ENCODE results near the gene FGF21. TPM values are rescaled to one million over a fixed set of nuclear protein-coding genes. Genes with fewer than 3 reads are reported as not detected.

Gene FGF21
- polyA plus RNA-seq, 1 of the 3 experiments (the other 2 are of a cell fraction) = not detected

DNA sequence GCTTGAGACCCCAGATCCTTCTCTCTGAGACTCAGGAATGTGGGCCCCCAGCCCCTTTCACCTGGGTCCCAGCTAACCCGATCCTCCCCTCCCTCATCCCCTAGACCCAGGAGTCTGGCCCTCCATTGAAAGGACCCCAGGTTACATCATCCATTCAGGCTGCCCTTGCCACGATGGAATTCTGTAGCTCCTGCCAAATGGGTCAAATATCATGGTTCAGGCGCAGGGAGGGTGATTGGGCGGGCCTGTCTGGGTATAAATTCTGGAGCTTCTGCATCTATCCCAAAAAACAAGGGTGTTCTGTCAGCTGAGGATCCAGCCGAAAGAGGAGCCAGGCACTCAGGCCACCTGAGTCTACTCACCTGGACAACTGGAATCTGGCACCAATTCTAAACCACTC is 463 bp downstream of the FGF21 start:
- no peaks in the 10 kb centered on the region for H3K9me3 ChIP-seq
- WGBS (ENCODE audit: low lambda C conversion rate) = 77% methylated on average over 3 of the region's 5 CpGs
- no peaks in the 10 kb centered on the region for H3K9me2 ChIP-seq
- ChIA-PET POLR2A (no interaction called here), CTCF (interaction anchor here (1.2 to 1.6 kb wide), 2 partner anchors 17 to 81 kb away, joined by 4 to 6 read pairs; partner anchors contain the start of gene HSD17B14)
- H2AFZ ChIP-seq (ENCODE audit: low read depth) = no peak overlapping the region
- TF ChIP-seq SMC3 (IDR thresholded peaks at IDR 0.05; ENCODE audit: low read depth, low read length) (no peak), RFX5 (IDR thresholded peaks at IDR 0.05; ENCODE audit: low read length) (no peak)
- no peaks in the 10 kb centered on the region for H3F3A ChIP-seq (replicated peaks; ENCODE audit: insufficient read depth)
- DNase-seq = no peak
- no peak overlapping the region for H3K27ac ChIP-seq (ENCODE audit: low read depth in 2 of 2, low read length in 1 of 2)
- peaks cover 0 to 7% of the 10 kb centered on the region in 2 experiments; a peak in 1 of 4 replicates for H3K4me1 ChIP-seq (ENCODE audit: control insufficient read depth in 1 of 2, insufficient read depth in 2 of 2, low read depth in 1 of 2, low read length in 1 of 2)
- H3K79me2 ChIP-seq (ENCODE audit: insufficient read depth) = no peaks in the 10 kb centered on the region
- no peaks in the 10 kb centered on the region for H4K20me1 ChIP-seq (ENCODE audit: insufficient read depth)
- peaks cover 6% of the 10 kb centered on the region; the same call in 1 of the 2 replicates for H3K27me3 ChIP-seq (ENCODE audit: insufficient read depth)
- H3K9ac ChIP-seq = no peak overlapping the region
- no peak overlapping the region for H3K4me2 ChIP-seq
- H3K4me3 ChIP-seq (ENCODE audit: low read depth in 2 of 2, low read length in 1 of 2) = no peak overlapping the region
- H3K36me3 ChIP-seq (replicated peaks in 1 of 2; ENCODE audit: control insufficient read depth in 1 of 2, insufficient read depth in 2 of 2, low read length in 1 of 2) = no peaks in the 10 kb centered on the region

DNA sequence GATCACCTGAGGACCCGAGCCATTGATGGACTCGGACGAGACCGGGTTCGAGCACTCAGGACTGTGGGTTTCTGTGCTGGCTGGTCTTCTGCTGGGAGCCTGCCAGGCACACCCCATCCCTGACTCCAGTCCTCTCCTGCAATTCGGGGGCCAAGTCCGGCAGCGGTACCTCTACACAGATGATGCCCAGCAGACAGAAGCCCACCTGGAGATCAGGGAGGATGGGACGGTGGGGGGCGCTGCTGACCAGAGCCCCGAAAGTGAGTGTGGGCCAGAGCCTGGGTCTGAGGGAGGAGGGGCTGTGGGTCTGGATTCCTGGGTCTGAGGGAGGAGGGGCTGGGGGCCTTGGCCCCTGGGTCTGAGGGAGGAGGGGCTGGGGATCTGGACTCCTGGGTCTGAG is 888 bp downstream of the FGF21 start:
- no peaks in the 10 kb centered on the region for H3K9me3 ChIP-seq
- POLR2A ChIA-PET = no interaction called here
- H3K27me3 ChIP-seq (ENCODE audit: insufficient read depth) = peaks cover 6% of the 10 kb centered on the region; the same call in 1 of the 2 replicates
- H3K9me2 ChIP-seq = no peaks in the 10 kb centered on the region
- H2AFZ ChIP-seq (ENCODE audit: low read depth) = no peak overlapping the region
- H3K4me2 ChIP-seq = no peak overlapping the region
- no peaks in the 10 kb centered on the region for H3K36me3 ChIP-seq (replicated peaks in 1 of 2; ENCODE audit: control insufficient read depth in 1 of 2, insufficient read depth in 2 of 2, low read length in 1 of 2)
- H4K20me1 ChIP-seq (ENCODE audit: insufficient read depth) = no peaks in the 10 kb centered on the region
- WGBS (ENCODE audit: low lambda C conversion rate) = 83% methylated on average over 5 of the region's 11 CpGs
- H3K79me2 ChIP-seq (ENCODE audit: insufficient read depth) = no peaks in the 10 kb centered on the region
- H3K4me1 ChIP-seq (ENCODE audit: control insufficient read depth in 1 of 2, insufficient read depth in 2 of 2, low read depth in 1 of 2, low read length in 1 of 2) = peaks cover 0 to 7% of the 10 kb centered on the region in 2 experiments; a peak in 1 of 4 replicates
- no peak overlapping the region for H3K4me3 ChIP-seq (ENCODE audit: low read depth in 2 of 2, low read length in 1 of 2)
- CTCF ChIA-PET = interaction anchor here (1.2 to 1.6 kb wide), 2 partner anchors 17 to 81 kb away, joined by 4 to 6 read pairs; partner anchors contain the start of gene HSD17B14
- DNase-seq = no peak
- H3F3A ChIP-seq (replicated peaks; ENCODE audit: insufficient read depth) = no peaks in the 10 kb centered on the region
- no peak overlapping the region for H3K9ac ChIP-seq
- no peak overlapping the region for H3K27ac ChIP-seq (ENCODE audit: low read depth in 2 of 2, low read length in 1 of 2)
- TF ChIP-seq FOXM1 (IDR thresholded peaks at IDR 0.05; ENCODE audit: low read depth) = no peak
- TF ChIP-seq RCOR1 (IDR thresholded peaks at IDR 0.05; ENCODE audit: low read length) = no peak
- no peak for TF ChIP-seq MXI1 (IDR thresholded peaks at IDR 0.05; ENCODE audit: low read depth, low read length)
- no peak for TF ChIP-seq RFX5 (IDR thresholded peaks at IDR 0.05; ENCODE audit: low read length)
- TF ChIP-seq, protein P1, sequence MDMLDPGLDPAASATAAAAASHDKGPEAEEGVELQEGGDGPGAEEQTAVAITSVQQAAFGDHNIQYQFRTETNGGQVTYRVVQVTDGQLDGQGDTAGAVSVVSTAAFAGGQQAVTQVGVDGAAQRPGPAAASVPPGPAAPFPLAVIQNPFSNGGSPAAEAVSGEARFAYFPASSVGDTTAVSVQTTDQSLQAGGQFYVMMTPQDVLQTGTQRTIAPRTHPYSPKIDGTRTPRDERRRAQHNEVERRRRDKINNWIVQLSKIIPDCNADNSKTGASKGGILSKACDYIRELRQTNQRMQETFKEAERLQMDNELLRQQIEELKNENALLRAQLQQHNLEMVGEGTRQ (IDR thresholded peaks at IDR 0.05; ENCODE audit: borderline replicate concordance, low read depth, low read length) = no peak
- TF ChIP-seq FOXJ3 (CRISPR knock-in tag; IDR thresholded peaks at IDR 0.05) = no peak

- Histone ChIP-seq H3K4me1 (ENCODE audit: control insufficient read depth in 1 of 2, insufficient read depth in 2 of 2, low read depth in 1 of 2, low read length in 1 of 2) (peaks cover 0 to 7% of the 10 kb centered on the region in 2 experiments; a peak in 1 of 4 replicates), H3K9ac (no peak overlapping the region), H4K20me1 (ENCODE audit: insufficient read depth) (no peaks in the 10 kb centered on the region), H3K4me2 (no peak overlapping the region), H3K36me3 (replicated peaks in 1 of 2; ENCODE audit: control insufficient read depth in 1 of 2, insufficient read depth in 2 of 2, low read length in 1 of 2) (no peaks in the 10 kb centered on the region), H3K9me2 (no peaks in the 10 kb centered on the region), H2AFZ (ENCODE audit: low read depth) (no peak overlapping the region), H3K9me3 (no peaks in the 10 kb centered on the region), H3F3A (replicated peaks; ENCODE audit: insufficient read depth) (no peaks in the 10 kb centered on the region), H3K79me2 (ENCODE audit: insufficient read depth) (no peaks in the 10 kb centered on the region), H3K27me3 (ENCODE audit: insufficient read depth) (peaks cover 6% of the 10 kb centered on the region; the same call in 1 of the 2 replicates), H3K4me3 (ENCODE audit: low read depth in 2 of 2, low read length in 1 of 2) (no peak overlapping the region), H3K27ac (ENCODE audit: low read depth in 2 of 2, low read length in 1 of 2) (no peak overlapping the region)
- ChIA-PET POLR2A (no interaction called here), CTCF (interaction anchor here (1.2 to 1.6 kb wide), 2 partner anchors 18 to 80 kb away, joined by 4 to 6 read pairs; partner anchors contain the start of gene HSD17B14)
- DNase-seq = no peak
- WGBS (ENCODE audit: low lambda C conversion rate) = 56% methylated on average over 7 of the region's 9 CpGs
- no peak for TF ChIP-seq GABPA (IDR thresholded peaks at IDR 0.05; ENCODE audit: low read depth)
- no peak for TF ChIP-seq FOSL2 (IDR thresholded peaks at IDR 0.05; ENCODE audit: borderline replicate concordance, low read depth)
- TF ChIP-seq NRF1 (IDR thresholded peaks at IDR 0.05; ENCODE audit: low read depth, low read length) = no peak
- TF ChIP-seq RAD21 (IDR thresholded peaks at IDR 0.05; ENCODE audit: low read length) = no peak
- TF ChIP-seq RFX5 (IDR thresholded peaks at IDR 0.05; ENCODE audit: low read length) = no peak
- TF ChIP-seq GATA2 (CRISPR knock-in tag; IDR thresholded peaks at IDR 0.05) = no peak
- no peak for TF ChIP-seq NFIC (IDR thresholded peaks at IDR 0.05; ENCODE audit: borderline replicate concordance)
- no peak for TF ChIP-seq YY1 (IDR thresholded peaks at IDR 0.05; ENCODE audit: low read depth)
- TF ChIP-seq ELF1 (IDR thresholded peaks at IDR 0.05) = no peak
- TF ChIP-seq, protein P2, sequence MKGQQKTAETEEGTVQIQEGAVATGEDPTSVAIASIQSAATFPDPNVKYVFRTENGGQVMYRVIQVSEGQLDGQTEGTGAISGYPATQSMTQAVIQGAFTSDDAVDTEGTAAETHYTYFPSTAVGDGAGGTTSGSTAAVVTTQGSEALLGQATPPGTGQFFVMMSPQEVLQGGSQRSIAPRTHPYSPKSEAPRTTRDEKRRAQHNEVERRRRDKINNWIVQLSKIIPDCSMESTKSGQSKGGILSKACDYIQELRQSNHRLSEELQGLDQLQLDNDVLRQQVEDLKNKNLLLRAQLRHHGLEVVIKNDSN (IDR thresholded peaks at IDR 0.05; ENCODE audit: borderline replicate concordance, low read depth) = no peak
- TF ChIP-seq, protein P3, sequence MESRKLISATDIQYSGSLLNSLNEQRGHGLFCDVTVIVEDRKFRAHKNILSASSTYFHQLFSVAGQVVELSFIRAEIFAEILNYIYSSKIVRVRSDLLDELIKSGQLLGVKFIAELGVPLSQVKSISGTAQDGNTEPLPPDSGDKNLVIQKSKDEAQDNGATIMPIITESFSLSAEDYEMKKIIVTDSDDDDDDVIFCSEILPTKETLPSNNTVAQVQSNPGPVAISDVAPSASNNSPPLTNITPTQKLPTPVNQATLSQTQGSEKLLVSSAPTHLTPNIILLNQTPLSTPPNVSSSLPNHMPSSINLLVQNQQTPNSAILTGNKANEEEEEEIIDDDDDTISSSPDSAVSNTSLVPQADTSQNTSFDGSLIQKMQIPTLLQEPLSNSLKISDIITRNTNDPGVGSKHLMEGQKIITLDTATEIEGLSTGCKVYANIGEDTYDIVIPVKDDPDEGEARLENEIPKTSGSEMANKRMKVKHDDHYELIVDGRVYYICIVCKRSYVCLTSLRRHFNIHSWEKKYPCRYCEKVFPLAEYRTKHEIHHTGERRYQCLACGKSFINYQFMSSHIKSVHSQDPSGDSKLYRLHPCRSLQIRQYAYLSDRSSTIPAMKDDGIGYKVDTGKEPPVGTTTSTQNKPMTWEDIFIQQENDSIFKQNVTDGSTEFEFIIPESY (IDR thresholded peaks at IDR 0.05; ENCODE audit: borderline replicate concordance, low read depth) = no peak
- TF ChIP-seq RXRA (IDR thresholded peaks at IDR 0.05; ENCODE audit: borderline replicate concordance, low read depth) = no peak
- no peak for TF ChIP-seq TEAD4 (IDR thresholded peaks at IDR 0.05; ENCODE audit: borderline replicate concordance, insufficient read depth)
- TF ChIP-seq EP300 (IDR thresholded peaks at IDR 0.05; ENCODE audit: borderline replicate concordance in 1 of 2, low read depth in 1 of 2, low read length in 1 of 2) = no peak
- no peak for TF ChIP-seq MXI1 (IDR thresholded peaks at IDR 0.05; ENCODE audit: low read depth, low read length)
These were observed 1.4 kb downstream of the FGF21 start for GRCh38 chr19:48756686-48757085.

All from SK-N-SH (cell line).